ENCODE data around the gene TMEM91.
A peak's percentile ranks its signal among the peaks of the same experiment; 100 is the strongest.
"Not testable (repeated sequence)": the region's sequence is repeated elsewhere in the genome, so short reads cannot be mapped to it uniquely, and the experiment has no call there.

TMEM91 gene

DNA sequence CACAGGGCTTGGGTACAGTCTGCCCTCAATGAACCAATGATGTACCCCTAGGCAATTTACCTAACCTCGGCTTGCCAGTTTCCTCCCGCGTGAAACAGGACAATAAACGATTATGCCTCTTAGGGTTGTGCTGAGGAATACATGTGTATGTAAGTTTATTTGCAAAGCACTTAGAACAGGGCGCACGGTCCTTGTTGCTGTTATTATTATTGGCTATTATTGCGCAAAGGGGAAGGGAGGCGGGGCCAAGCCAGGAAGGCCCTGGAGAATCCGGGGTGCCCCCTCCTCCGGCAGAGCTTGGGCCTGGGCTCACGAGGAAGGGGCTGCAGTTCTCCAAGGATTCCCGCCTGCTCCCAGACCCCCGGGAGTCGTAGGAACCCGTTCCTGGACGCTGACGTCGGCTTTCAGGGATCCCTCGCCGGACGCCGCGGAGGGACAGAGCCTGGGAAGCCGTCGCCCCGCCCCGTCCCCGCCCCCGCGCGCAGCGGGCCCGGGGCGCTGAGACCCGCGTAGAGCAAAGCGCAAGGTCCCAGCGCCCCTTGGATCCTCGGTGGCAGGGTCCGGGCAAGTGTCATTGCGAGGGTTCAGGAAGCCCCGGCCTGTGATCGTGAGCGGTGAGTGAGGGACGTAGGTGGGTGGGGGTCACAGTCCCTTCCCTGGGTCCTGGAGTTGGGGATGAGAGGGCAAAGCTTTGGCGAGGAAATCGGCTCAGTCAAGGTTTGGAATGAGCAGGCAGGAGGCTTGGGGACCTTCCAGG lies at the start of gene TMEM91:
Gene TMEM91 (plus strand): TSS at position 293 of the 757 bp plus-strand sequence. CDS start 1,777 bp downstream, outside the sequence.
- no peak for DNase-seq

DNA sequence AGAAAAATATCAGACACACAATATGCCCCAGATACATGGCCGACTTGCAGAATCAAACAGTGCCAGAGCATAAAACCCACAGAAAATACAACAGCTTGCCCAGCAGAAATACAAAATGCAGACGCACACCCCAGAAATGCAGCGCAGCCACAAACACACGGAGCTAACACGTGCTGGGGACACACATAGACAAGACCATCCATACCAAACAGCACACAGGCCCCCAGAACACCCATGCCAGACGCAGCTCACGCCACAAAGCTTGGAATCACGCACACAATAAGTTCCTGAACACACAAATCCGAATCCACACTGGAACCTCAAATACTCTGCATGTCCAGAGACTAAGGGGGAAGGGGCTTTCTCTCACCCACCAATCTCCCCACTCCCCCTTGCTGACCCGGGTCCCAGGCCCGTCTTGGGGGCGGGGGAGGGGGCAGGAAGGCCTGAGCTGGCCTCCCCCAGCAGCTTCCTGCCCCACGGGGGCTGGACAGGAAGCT lies 49.2 kb upstream of the TMEM91 start:
- no peak for DNase-seq

DNA sequence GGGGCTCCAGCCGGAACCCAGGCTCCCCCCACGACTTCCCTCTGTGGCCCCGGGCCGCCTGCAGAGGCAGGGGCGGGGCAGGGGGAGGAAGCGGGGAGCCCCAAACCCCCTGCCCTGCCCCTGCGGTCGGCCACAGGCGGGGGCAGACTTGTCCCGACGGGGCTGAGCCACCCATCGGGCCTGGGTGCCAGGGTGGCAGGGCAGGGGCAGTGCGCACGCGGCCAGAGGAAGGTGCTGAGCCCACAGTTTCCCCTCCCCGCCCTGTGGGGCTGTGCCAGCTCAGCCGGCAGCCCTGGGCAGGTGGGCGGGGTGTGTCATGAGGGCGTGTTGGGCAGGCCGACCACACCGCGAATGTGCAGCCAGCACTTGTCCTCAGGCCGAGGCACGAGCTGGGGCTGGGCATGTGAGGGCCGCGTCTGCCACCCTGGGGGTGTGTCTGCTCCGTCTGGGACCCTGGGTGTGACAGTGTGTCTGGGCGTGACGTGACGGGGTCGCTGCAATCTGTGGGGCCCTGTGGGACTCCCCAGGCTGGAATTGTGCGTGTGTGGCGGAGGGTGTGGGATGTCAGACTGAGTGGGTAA lies 48.7 kb upstream of the TMEM91 start:
- DNase-seq = peak; percentile 40

DNA sequence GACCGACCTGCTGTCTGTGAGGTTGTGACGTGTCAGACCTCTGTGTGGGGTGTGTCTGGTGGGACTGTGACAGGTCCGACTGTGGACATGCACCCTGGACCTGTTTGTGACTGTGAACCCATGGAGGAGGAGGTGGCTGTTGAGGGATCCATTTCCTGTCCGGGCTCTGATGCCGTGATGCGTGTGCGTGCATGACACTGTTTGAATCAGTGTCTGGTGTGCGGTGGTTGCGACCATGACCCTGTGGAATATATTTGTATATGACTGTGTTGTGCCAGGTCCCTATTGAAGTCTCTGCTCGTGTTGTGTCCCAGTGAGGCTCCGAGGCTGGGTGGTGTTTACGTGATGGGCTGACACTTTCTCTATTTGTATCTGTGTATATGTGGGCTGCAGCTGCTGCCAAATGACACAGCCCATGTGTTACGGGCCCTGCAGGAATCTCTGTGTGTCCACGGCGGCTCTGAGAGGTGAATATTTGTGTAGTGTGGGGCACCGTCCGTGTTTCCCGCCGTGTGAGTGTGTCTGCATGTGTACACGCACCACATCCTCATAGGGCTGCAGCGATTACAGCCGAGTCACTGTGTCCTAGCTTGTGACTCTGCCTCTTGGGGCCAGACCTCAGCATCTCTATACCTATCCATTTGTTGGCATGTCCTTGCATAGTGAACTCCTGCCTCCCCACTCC lies 48.0 kb upstream of the TMEM91 start:
- no peak for DNase-seq

DNA sequence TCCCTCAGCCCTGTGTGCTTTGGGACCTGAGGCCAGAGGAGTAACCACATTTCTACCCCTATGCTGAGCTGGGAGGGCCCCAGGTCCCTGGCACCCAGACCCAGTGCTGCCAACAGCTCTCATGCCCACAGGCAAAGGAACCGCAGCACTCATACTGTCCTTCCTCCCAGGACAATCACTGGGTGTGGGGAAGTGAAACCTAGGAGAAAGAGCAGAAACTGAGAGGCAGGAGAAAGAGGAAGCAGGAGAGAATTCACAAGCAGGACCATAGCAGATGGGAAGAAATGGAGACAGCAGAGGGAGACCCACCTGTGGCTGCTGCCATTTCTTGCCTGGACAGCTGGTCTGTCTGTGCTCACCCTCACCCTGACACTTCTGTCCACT lies 47.5 kb upstream of the TMEM91 start:
- DNase-seq = no peak

DNA sequence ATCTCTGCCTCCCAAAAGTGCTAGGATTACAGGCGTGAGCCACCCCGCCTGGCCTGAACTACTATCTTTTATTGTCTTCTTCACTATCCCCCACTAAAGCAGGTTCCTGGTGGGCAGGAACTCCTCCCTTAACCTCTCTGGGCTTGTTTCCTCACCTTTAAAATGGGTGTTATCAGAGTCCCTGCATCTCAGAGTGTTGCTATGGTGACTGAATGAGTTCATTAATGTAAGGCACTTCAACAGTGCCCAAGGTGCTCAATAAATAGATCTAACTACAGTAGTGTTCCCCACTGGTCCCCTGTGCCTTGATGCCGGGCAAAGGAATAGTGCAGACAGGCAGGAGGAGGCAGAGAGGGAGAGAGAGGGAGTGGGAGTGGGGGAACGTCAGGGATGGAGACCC lies 45.9 kb upstream of the TMEM91 start:
- no peak for DNase-seq

DNA sequence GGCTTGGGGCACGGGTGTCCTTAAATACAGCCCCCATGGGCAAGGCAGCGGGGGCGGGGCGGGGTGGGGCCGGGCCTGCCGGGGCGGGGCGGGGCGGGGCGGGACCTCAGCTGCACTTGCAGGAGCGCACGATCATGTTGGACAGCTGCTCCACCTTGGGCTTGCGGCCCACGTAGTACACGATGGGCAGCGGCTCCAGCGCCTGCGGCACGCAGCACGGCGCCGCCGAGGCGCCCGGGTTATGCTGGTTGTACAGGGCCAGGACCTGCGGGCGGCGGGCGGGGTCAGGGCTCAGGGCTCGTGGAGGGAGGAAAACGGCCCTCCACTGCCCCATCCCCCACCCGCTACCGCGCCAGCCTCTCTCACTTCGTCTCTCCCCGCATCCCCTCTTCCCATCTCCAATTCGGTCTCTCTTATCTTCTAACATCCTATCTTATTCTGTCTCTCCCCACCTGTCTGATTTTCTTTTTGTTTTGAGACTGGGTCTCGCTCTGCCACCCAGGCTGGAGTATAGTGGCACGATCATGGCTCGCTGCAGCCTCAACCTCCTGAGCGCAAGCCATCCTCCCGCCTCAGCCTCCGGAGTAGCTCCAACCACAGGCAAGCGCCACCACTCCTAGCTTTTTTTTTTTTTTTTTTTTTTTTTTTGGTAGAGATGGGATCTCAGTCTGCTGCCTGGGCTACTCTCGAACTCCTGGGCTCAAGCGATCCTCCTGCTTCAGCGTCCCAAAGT lies 45.2 kb upstream of the TMEM91 start:
- DNase-seq = no peak

DNA sequence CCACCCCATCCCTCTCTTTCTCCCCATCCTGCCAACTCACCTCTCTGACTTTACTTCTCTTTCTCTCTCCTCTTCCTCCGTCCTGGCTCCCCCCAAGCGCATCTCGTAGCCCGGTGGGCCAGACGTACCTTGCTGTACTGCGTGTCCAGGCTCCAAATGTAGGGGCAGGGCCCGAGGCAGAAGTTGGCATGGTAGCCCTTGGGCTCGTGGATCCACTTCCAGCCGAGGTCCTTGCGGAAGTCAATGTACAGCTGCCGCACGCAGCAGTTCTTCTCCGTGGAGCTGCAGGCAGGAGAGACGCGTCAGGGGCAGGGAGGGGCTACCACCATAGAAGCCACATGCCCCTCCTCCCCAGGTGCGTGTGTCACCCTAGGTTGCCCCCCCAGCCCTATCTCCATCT lies 44.3 kb upstream of the TMEM91 start:
- DNase-seq = no peak

DNA sequence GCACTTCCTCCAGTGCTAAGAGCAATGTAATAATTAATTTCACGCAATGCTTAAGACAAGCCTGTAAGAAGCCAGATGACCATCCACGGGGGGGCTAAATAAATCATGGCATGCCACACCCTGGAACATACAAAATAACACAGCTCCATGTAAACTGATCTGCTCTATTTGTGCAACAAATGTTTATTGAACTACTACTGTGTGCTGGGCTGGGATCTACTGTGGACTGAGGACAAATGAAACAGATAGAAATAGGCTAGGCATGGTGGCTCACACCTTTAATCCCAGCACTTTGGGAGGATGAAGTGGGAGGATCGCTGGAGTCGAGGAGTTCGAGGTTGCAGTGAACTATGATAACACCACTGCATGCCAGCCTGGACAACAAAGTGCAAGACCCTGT lies 43.9 kb upstream of the TMEM91 start:
- no peak for DNase-seq

DNA sequence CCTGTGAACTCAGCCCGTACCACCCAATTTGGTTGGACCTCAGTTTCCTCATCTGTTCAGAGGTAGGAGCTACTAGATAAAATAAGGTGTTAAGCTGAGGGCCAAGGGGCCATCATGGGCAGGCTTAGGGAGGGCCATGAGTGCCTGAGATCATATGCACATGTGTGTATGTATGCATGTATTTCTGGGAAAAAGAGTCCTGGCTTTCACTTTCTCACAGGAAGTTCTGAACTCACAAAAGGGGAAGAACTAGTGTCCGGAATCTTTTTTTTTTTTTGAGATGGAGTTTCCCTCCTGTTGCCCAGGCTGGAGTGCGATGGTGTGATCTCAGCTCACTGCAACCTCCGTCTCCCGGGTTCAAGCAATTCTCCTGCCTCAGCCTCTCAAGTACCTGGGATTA lies 41.5 kb upstream of the TMEM91 start:
- DNase-seq = no peak

DNA sequence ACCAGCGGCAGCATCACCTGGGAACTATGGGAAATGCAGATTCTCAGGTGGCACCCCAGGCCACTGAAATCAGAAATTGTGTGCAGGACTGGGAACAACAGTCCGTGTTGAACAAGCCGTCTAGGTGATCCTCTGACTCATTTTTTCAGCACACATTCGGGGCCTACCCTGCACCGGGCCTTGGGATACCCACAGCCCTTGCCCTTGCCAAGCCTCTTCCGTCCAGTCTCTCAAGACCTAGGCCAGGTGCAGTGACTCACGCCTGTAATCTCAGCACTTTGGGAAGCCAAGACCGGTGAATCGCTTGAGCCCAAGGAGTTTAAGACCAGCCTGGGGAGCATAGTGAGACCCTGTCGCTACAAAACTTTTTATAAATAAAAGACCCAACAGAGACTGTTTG lies 40.9 kb upstream of the TMEM91 start:
- DNase-seq = no peak

DNA sequence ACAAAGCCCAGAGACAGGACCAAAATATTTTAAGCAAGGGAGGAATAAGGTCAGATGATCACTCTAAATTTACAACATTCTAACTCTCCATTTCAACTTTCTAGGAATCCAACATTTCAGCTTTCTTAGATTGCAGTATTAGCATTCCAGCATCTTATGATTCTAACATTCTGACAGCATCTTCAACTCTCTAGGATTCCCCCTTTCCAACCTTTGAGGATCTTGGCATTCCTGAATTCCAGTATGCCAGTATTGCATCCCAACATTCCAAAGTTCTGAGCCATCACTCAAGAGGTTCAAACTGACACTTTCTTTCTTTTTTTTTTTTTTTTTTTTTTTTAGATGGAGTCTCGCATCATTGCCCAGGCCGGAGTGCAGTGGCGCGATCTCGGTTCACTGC lies 36.4 kb upstream of the TMEM91 start:
- peak; percentile 83 for DNase-seq

DNA sequence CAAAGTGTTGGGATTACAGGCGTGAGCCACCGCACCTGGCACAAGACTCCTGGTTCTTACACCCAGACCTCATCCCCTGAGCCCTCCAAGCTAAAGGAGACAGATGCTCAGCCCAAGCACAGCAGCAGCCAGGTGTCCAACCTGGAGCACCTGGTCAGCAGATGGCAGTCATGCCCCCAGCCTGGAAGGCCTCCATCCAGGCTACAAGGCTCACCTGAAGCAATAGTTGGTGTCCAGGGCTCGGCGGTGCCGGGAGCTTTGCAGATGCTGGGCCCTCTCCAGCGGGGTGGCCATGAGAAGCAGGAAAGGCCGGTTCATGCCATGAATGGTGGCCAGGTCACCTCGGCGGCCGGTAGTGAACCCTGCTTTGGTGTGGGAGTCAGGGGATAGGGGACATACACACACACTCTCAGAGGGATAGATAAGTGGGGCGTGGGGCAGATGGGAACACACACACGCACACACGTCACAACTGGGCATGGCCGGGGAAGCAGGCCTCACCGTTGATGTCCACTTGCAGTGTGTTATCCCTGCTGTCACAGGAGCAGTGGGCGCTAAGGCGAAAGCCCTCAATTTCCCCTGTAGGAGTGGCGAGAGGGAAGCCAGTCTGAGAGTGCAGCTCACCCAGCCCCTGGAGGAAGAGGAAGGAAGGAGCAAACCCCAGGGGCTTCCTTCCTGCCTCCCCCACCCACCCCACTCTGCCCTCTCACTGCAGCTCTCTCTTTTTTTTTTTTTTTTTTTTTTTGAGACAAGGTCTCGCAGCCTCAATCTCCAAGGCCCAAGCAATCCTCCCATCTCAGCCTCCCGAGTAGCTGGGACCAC lies 34.5 kb upstream of the TMEM91 start:
- DNase-seq = no peak

DNA sequence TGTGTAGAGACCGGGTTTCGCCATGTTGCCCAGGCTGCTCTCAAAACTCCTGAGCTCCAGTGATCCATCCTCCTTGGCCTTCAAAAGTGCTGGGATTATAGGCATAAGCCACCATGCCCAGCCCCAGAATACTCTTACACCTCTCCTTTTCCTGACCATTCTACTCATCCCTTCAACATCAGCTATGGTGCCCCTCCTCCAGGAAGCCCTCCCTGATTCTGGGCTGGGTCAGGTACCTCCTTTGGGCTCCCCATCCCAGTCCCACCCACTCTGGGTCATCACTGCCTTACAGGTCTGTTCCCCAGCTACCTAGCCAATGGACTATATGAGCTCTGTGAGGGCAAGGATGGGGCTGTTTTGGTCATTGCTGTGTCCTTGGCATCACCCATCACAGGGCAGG lies 32.2 kb upstream of the TMEM91 start:
- DNase-seq = no peak

DNA sequence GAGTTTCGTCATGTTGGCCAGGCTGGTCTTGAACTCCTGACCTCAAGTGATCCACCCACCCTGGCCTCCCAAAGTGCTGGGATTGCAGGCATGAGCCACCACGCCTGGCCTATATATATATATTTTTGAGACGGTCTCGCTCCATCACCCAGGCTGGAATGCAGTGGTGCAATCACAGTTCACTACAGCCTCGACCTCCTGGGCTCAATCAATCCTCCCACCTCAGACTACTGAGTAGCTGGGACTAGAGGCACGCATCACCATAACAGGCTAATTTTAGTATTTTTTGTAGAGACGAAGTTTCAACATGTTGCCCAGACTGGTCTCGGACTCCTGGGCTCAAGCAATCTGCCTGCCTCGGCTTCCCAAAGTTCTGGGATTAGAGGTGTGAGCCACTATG lies 29.4 kb upstream of the TMEM91 start:
- DNase-seq = not testable (repeated sequence)

DNA sequence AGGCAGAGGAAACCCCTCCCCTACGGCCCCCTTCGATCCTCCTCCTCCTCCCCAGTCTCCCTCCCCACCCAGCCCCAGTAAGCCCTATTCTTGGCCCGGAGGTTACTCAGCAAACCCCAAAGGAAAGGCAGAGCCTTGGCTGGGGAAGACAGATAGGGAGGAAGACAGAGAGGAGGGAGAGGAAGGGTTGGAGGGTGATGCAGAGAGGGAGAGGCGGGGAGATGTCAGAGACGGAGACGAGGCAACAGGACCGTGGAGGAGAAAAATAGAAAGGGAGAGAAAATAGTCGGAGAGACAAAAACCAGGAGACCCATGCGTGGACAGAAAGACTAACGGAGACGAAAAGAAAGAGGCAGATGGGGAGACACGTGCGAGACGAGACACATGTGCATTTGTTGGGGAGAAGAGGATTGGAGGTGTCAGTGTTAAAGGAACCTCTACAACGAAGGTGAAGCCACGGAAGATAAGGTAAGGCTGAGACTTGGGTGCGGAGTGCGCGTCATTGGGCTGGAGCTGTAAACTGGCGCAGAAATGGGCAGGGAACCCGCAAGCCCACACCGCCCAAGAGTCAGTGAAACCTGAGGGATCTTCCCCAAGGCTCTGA lies 25.5 kb upstream of the TMEM91 start:
- DNase-seq = no peak

DNA sequence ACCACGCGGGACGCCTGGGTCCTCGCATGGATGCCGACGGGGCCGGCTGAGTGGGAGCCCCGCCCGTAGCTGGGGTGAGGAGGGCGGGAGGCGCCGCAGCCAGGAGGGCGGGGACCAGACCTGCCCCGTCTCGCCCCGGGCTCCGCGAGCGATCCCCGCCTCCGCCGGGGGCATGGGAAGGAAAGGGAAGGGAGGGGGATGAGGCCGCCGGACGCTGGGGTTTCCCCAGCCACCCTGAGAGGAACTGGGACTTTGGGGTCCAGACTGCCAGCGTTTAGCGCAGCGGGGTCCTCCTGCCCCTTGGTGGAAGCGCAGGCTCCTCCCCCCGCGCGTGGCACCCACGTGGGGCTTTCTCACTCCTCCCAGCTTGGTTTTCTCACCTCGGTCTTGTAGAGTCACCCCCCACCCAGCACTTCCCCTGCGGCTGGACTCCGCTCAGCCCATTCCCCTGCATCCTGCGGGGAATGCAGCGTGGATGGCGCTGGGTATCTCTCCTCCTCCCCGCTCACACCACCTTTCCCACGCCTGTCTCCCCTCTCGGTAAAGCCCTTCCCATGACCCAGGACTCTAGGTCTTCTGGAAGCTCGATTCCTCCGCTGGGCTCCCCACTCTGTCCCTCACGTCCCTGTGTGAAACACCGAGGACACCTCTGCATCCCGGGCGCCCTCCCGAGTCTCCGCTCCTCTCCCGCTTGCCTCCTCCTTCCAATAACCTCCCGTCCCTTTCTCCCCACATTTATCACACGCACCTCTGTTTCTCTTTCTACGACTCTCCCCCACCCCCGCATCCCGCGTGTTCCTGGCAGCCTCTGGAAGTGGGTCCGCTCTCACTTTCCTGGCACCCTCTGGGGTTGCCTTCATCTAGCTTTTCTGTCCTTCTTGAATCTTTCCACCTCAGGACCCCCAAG lies 24.7 kb upstream of the TMEM91 start:
- peak; percentile 22 for DNase-seq

DNA sequence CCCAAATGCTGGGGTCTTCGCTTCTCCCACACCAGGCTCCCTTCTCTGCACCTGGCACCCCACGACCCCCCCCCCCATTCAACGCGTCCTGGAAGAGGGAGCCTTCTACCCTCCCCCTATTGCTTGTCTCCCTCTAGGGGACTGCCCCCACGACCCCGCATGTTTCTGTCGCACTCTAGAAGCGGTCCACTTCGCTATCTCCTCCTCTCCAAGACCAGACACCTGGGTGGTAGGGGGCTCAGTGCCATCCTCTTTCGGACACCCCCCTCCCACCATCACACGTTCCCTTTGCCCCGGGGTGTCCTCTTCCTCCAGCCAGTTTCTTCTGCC lies 24.1 kb upstream of the TMEM91 start:
- no peak for DNase-seq

DNA sequence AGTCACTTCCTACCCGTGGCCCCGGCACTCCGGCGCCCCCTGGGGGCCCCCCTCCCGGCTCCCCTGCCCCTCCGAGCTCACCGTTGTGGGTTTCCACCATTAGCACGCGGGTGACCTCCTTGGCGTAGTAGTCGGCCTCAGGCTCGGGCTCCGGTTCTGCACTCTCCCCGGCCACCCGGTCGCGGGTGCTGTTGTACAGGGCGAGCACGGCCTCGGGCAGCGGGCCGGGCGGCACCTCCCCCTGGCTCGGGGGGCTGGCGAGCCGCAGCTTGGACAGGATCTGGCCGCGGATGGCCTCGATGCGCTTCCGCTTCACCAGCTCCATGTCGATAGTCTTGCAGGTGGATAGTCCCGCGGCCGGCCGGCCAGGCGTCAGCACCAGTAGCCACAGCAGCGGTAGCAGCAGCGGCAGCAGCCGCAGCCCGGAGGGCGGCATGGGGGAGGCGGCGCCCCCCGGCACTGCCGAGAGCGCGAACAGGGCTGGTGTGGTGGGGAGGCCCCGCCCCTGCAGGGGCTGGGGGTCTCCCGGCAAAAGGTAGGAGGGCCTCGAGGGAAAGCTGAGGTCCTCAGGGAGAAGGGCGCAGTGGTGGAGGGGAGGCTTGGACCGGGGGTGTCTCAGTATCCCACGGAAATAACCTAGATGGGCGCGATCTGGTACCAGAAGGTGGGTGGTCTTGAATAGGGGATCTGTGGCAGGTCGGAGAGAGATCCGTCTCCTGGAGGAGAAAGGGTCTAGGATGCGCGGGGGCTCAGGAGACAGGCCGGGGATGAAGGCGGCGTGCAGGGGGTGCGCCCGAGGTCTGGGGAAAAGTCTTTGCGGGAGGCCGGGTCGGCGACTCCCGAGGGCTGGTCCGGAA lies 23.5 kb upstream of the TMEM91 start:
- DNase-seq = peak; percentile 31

Data from kidney glomerular epithelial cell (primary cell).